ENCODE measurements around the gene C1orf226.

The C1orf226 gene

DNA sequence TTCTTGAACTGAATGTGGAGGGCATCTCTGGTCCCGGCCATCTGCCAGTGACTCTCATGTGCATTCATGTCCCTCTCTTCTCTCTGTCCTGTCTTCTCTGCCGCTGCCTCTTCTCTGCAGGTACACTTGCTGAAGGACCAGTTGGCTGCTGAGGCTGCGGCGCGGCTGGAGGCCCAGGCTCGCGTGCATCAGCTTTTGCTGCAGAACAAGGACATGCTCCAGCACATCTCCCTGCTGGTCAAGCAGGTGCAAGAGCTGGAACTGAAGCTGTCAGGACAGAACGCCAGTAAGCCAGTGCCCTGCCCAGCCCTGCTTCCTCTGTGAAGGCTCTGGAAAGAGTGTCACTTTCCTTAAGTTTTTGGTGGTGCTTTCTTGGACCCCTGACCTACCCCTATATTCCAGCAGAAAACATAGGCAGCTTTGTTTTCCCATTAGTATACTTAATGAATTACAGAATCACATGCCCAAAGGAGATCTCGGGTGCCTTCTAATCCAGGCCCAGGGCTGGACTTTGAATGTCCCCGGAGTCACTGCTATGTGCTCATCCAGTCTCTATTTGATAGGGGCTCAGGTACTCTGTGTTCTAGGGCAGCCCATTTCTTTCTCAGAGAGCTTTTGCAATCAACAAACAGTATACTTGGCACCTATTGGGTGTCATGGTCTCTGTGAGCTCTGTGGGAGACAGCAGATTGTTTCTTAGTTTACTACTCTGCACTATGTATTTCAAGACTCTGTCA, 16.1 kb upstream of the C1orf226 start:
- DNase-seq (ENCODE audit: low spot score) = no peak

DNA sequence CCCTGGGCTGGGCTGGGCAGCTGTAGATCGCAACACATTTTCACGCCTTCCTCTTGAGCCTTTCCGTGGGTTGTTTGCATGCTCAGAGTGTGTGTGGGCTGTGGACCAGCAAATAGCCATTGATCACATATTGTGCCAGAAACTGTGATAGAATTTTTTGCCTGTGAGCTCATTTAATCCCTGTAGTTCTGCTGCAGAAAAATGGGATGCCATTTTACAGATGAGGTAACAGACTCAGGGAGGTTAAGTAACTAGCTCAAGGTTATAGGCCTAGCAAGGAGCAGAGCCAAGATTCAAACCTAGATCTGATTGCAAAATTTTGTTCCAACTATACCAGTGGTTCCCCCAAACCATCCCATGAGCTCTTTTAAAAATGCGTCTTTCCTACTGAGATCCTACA, 15.4 kb upstream of the C1orf226 start:
- DNase-seq (ENCODE audit: low spot score) = no peak

DNA sequence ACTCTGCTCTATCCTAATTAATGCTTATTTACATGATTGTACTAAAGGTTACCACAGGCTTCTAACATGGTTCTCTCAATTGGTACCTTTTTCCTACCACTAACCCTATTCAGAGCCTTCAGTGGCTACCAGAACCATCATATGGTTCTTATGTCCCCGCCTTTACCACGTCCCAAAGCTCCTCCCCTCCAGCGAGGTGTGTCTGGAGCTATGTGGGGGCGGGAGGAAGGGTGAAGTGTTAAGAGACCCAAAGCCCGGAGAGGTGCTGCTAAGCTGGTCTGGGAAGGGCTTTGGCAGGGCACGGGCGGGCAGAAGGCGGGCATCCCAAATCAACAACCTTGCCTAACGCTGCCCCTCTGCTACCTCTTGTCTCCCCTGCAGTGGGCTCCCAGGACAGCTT, 14.9 kb upstream of the C1orf226 start:
- no peak for DNase-seq (ENCODE audit: low spot score)

DNA sequence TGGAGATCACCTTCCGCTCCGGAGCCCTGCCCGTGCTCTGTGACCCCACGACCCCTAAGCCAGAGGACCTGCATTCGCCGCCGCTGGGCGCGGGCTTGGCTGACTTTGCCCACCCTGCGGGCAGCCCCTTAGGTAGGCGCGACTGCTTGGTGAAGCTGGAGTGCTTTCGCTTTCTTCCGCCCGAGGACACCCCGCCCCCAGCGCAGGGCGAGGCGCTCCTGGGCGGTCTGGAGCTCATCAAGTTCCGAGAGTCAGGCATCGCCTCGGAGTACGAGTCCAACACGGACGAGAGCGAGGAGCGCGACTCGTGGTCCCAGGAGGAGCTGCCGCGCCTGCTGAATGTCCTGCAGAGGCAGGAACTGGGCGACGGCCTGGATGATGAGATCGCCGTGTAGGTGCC, 14.5 kb upstream of the C1orf226 start:
- DNase-seq (ENCODE audit: low spot score) = no peak

DNA sequence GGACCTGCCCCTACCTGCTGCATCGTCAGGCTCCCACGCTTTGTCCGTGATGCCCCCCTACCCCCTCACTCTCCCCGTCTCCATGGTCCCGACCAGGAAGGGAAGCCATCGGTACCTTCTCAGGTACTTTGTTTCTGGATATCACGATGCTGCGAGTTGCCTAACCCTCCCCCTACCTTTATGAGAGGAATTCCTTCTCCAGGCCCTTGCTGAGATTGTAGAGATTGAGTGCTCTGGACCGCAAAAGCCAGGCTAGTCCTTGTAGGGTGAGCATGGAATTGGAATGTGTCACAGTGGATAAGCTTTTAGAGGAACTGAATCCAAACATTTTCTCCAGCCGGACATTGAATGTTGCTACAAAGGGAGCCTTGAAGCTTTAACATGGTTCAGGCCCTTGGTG, 13.8 kb upstream of the C1orf226 start:
- DNase-seq (ENCODE audit: low spot score) = no peak

DNA sequence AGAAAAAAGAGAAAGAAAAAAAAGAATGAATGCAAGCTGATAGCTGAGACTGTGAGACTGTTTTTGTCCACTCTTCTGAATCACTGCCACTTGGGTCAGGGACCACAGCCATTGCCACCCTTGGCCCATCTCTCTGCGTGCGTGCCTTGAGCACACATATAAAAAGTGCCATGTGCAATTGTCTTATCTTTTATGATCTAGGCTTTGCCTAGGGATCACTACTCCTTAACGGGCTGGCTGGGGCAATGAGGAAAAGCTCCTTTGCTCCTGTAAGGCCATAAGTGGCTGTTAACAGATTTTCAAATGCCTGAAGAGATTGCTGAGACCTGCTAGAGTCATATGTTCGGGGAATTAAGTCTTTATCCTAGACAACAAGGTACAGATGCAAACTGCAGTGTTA, 13.1 kb upstream of the C1orf226 start:
- no peak for DNase-seq (ENCODE audit: low spot score)

DNA sequence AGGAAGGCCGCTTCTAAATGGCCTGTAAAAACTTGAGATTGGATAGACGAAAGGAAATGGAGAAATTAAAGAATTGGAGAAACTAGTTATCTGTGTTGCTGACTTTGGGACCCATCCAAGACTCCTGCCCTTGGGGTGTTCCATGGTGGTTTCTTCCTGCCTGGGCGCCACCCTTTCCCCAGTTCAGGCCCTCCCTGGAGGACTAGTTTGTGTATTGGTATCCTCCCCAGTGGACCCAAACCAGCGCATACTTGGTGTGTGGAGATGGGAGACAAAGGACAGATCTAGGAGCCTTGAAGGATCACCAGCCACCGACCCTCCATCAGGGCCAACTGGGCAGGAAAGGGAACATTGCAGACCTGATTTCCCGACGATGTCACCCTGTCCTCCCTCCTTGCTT, 12.0 kb upstream of the C1orf226 start:
- DNase-seq (ENCODE audit: low spot score) = no peak

DNA sequence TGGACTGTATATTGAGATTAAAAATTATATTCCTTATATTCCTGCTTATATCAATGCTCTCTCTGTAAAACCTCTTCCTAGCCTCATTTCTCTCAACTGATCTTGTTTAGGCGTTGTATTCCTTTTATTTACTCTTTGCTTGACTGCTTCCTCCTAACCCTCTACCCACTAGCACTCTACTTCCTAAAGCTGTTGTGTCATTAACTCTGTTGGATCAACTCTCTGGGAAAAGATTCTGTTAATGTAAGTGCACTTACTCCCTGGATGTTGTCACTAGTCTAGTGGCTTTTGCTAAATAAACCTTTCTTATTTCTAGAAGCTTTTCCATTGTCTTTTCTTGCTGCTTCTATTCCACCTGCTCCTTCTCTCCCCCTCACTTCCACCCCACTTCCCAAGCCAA, 11.4 kb upstream of the C1orf226 start:
- DNase-seq (ENCODE audit: low spot score) = no peak

DNA sequence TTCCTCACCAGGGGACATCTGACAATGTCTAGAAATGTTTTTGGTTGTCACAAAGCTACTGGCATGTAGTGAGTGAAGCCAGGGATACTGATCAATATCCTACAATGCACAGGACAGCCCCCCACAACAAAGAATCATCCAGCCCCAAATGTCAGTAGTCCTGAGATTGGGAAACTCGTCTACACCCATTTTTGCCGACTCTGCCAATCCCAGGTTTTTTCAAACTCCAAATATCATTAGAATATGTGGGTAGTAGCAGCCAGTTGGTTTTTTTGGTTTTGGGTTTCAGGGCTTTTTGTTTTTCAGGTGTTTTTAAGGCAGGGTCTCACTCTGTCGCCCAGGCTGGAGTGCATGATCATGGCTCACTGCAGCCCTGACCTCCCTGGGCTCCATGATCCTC, 10.8 kb upstream of the C1orf226 start:
- no peak for DNase-seq (ENCODE audit: low spot score)

DNA sequence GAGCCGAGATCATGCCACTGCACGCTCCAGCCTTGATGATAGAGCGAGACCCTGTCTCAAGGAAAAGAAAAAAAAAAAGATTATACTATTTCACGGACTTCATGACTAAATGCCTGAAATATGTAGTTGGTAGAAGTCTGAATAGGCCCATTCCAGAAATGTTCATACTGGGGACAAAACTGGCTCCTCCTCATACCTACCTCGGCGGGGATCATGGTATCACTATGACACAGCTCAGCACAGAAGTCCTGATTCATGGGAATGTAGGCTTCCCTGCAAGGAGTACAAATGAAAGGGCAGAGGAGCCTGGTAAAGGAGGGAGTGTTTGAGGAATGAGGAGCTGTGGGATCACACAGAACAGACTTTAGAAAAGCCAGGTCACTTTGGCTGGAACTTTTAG, 9.9 kb upstream of the C1orf226 start:
- no peak for DNase-seq (ENCODE audit: low spot score)

DNA sequence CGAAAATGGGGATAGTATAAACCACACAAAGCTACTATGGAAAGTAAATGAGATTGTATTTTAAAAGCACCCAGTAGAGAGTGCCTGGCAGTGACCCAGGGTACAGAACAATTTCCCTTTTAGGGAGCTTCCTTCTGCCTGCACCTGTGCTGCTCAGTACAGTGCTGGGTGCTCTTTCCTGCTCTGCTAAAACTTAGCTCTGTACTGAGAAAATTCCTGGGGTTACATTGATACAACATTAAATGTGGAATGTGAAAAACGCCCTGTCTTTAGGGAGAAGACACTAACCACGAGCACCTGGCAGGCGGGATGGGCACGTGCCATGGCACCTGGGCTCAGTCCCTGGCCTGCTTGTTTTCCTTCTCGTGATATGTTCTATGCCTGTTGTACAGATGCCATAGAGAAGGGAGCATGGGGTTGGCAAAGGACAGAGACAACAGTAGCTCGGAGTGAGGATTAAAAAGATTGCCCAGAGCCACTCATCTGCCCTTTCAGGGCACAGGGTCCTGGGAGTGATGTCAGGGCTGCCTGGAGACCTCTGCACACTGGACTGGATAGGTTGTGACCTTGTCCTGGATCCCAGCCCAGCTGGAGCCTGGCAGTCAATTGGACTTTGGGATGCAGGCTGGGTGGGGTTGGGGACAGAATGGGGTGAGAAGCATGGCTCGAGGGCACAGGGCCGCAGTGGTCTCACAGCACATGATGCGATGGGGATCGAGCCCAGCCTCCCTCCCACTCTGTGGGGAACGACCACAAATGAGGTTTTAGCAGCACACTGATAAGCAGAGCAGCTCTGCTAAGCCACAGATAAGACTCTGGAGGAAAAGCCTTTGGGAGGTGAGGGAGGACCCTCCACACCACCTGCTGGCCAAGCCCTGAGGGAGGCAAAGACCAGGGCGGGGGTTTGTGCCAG, 9.1 kb upstream of the C1orf226 start:
- DNase-seq (ENCODE audit: low spot score) = no peak

DNA sequence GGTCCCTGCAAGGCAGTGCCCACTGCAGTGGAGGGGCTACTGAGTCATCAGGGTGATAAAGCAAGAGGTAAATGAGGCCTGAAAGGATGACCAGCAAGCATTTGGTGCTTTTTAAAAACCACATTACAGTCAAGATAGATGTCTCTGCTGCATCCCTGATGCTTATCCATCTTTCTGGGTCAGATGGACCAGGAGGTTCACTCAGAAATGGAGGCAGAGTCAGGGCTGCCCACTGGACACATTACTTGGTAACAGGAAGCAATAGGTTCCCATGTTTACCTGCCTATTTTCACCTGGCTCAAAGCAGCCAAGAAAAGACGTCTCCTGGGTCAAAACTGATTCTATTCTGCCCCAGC, 8.5 kb upstream of the C1orf226 start:
- DNase-seq (ENCODE audit: low spot score) = no peak

DNA sequence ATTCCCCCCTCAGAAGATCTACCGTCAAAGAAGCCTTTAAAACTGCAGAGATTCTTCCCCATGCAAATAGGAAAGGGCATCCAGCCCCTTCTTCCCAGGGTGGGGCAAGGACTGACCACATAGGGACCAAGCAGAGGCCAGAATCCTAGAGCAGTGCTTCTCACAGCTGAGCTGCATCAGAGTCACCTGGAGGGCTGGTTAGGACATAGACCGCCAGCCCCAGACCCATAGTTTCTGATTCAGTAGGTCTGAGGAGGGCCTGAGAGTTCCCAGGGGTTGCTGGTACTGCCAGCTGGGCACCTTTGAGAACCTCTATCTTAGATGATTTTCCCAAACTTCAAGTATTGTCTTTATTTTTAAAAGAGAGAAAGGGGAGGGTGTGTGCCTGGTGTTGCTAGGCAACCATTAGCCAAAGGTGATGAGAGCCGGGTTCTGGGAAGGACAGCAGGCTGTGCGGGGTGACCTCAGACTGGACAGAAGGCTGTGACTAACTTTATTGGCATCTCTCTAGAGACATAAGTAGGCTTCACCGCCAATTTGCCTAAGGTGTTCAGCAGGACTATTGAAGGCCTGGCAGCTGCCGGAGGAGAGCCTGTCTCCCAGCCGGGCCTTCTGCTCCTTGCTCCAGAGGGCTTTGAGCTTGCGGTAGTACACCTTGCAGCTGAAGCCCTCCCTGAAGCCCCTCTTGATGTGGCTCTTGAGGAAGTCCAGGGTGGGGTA, 7.8 kb upstream of the C1orf226 start:
- no peak for DNase-seq (ENCODE audit: low spot score)

DNA sequence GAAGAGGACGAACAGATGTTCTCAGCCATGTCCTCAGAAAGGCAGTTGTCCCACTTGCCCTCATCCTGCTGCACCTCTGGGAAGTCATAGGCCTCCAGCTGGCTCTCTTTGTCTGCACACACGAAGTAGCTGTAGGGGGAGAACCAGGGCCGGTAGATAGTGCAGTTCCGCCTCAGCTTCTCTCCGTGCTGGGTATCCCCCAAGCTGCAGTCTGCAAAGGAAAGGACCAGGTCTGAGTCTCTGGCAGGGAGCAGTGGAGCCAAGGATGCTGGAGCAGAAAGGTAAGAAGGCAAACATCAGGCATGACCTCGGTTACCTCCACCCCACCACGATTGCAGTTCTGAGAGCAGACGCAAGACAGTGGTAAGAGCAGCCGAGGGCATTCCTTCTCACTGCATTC, 7.1 kb upstream of the C1orf226 start:
- DNase-seq (ENCODE audit: low spot score) = no peak

DNA sequence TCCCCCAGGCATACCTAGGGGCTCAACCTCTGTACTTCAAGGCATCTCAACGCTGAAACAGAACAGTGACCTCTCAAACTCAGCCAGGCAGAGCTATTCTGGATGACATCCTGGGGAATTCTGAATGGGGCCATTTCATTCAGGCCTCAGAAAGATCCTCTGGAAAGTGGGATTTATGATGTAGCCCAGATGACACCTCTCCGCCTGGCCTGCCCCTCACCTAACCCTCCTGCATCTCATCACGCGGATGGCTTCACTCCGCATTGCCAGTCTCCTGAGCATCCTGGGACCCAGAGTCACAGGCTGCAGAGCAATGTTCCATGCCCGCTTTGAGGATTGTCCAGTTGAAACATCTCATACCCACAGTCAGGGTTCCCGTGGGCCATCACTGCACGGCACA, 6.1 kb upstream of the C1orf226 start:
- no peak for DNase-seq (ENCODE audit: low spot score)

DNA sequence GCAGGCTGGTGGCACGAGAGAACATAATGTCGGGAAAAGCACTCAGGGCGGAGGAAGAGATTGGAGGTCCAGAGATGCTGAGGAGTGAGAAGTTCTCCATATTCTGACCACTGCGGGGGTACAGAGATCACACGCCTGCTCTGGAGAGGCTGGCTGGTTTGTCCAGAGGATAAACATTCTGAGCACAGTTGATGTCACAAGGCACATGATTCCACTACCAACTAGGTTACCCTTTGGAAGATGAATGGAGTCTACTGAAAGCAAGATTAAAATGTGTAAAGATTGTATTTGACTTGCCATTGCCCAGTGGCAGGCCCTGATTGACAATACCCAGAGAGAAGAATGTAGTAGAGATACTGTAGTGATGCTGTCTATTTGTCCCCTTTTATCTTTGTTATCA, 4.8 kb upstream of the C1orf226 start, which contains the start of gene SPATA46:
Gene SPATA46 (minus strand): TSS at position 164 of the 400 bp plus-strand sequence. CDS start 64 bp downstream, at position 100.
- no peak for DNase-seq (ENCODE audit: low spot score)

DNA sequence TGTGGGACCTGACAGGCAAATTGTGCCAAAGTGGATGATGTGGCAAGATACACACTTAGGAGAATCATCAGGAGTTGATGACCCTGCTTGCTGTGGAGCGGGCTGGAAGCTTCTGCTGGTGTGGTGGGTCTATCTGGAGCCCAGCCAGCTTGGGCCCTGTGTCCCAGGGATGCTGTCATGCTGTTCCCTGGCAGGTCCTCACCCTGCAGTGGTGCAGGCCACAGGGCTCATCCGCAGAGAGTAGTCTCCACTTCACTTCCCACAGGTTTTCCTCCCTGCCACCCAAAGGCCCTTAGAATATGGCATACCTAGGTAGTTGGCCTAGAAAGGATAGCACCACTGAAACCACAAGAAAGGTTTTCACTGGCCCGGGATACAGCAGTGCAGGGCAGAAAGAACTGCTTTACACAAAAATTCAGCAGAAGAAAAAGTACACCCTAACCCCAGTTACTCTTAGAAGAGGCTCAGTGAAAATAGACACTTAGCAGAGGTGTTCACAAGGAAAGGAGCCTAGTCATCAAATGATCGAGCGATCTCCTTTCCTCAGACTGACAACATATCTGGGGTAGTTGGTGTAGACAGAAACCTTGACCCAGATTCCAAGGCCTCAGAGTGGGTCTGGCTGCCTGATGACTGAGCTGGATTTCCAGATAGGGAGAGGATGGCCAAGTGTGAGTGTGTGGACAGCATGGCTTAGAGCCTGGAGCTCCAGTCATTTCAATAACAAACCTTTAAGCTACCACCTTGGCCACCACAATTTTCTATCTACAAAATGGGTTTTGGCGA, 1.3 kb upstream of the C1orf226 start:
- DNase-seq (ENCODE audit: low spot score) = no peak

DNA sequence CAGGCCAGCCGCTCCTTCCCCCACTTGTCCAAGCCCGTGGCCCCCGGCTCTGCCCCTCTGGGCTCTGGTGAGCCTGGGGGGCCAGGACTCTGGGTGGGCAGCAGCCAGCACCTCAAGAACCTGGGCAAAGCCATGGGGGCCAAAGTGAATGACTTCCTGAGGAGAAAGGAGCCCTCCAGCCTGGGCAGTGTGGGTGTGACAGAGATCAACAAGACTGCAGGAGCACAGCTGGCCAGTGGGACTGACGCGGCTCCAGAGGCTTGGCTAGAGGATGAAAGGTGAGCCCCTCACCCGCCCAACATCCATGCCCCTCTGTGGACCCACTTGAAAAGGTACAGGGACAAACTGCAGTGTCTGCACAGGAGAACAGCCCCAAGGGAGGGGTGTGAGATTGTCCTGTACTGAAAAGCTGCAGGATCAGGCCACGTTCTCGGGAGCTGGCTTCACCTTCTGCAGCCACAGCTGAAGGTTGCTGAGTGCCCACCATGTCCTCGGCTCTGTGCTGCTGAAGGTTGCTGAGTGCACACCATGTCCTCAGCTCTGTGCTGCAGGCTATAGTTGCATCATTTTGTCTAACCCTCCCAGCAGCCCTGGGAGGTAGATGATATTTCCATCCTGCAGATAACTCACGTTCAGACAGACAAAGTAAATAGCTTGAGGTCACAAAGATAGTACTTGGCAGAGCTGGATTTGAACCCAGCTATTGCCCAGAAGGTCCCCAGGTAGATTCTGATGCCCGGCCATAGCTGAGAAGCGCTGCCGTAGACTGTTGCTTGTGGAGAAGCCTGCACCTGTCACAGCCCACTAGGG, 618 bp downstream of the C1orf226 start:
- DNase-seq (ENCODE audit: low spot score) = no peak

DNA sequence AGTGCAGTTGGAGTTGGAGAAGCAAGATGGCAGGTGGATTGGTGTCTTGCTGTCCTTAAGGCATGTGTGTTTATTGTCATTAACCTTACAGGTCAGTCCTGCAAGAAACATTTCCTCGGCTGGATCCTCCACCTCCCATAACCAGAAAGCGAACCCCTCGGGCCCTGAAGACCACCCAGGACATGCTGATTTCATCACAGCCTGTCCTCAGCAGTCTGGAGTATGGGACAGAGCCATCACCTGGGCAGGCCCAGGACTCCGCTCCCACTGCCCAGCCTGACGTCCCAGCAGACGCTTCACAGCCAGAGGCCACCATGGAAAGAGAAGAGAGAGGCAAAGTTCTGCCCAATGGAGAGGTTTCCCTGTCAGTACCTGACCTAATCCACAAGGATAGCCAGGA, 1.6 kb downstream of the C1orf226 start:
- no peak for DNase-seq (ENCODE audit: low spot score)

DNA sequence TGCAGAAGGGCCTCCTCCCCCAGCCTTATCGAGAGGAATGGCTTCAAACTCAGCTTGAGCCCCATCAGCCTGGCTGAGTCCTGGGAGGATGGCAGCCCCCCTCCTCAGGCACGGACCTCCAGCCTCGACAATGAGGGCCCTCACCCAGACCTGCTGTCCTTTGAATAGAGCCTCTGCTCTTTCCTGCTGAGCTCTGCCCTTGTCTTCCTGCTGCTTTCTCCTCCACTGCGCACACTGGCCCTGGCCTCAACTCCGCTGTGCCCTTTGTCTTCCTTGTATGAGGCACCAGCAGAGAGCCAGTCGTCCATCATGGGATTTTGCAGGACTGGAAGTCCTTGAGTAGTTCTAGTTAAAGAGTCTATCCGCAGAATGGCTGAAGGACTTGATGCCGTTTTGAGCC, 2.0 kb downstream of the C1orf226 start:
- no peak for DNase-seq (ENCODE audit: low spot score)

DNA sequence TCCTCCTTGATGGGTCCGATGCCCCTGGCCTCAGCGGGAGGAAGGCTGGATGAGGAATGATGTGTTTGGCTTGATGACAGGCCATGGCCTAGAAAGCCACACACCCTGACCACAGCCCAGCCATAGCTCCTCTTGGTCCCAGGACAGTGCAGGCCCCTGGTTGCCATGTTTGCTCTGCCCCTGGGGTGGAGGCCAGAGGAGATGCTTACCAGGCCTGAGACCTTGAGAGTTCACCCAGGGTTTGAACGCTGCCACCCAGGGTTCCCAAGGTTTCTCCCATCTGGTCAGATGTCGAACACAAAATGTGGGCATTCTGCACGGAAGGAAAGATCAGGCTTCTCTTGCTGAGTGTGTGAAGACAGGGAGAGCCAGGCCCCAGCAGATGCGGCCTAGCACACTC, 2.6 kb downstream of the C1orf226 start:
- DNase-seq (ENCODE audit: low spot score) = no peak

Measured in NAMALWA (cell line).